HepG2 (cell line): ENCODE data around the gene SLC1A5. TPM values are rescaled to one million over a fixed set of nuclear protein-coding genes. Genes with fewer than 3 reads are reported as not detected.

Source experiments
- AKAP8 ChIP-seq: sonication (generic); formaldehyde crosslinking; IDR thresholded peaks from 2 replicates; pipeline ENCODE4 v1.5.1; 2020; ENCODE audit warnings: mild to moderate bottlenecking, missing genetic modification reagents
- BCL6 ChIP-seq: IDR thresholded peaks from 2 replicates; pipeline ENCODE4 v1.6.1; 2016; ENCODE audit warnings: missing genetic modification reagents, missing compliant biosample characterization
- BRD4 ChIP-seq: sonication (generic); formaldehyde crosslinking; IDR thresholded peaks from 2 replicates; pipeline ENCODE4 v1.4.0; 2020; ENCODE audit warnings: missing genetic modification reagents
- CEBPB ChIP-seq: IDR thresholded peaks from 2 replicates; pipeline ENCODE4 v1.6.1; 2011; ENCODE audit warnings: low read depth, low read length, improper control_type of control experiment, borderline replicate concordance
- DMAP1 ChIP-seq: IDR thresholded peaks from 2 replicates; pipeline ENCODE4 v1.6.1; 2016
- HNRNPUL1 ChIP-seq: fragments of 200-400 bp; formaldehyde crosslinking; IDR thresholded peaks from 2 replicates; pipeline ENCODE4 v1.6.1; 2017; ENCODE audit warnings: low read depth, mild to moderate bottlenecking, low read length, moderate library complexity
- NFKBIZ ChIP-seq: IDR thresholded peaks from 2 replicates; pipeline ENCODE4 v1.6.1; 2018; ENCODE audit warnings: missing genetic modification reagents, missing compliant biosample characterization
- PHF21A ChIP-seq: sonication (generic); formaldehyde crosslinking; IDR thresholded peaks from 2 replicates; pipeline ENCODE4 v1.5.0; 2020; ENCODE audit warnings: mild to moderate bottlenecking, missing genetic modification reagents
- RBFOX2 ChIP-seq: fragments of 200-400 bp; formaldehyde crosslinking; IDR thresholded peaks from 2 replicates; pipeline ENCODE4 v1.6.1; 2017; ENCODE audit warnings: low read depth, mild to moderate bottlenecking, low read length
- SKI ChIP-seq: fragments of 450-650 bp; IDR thresholded peaks from one replicate; pipeline ENCODE4 v1.6.1; 2018; ENCODE audit warnings: mild to moderate bottlenecking; ENCODE audit not compliant: partially characterized antibody
- SMAD3 ChIP-seq: sonication (generic); formaldehyde crosslinking; IDR thresholded peaks from 2 replicates; pipeline ENCODE4 v1.4.0; 2020; ENCODE audit warnings: missing genetic modification reagents
- ZBTB1 ChIP-seq: sonication (generic); formaldehyde crosslinking; IDR thresholded peaks from 2 replicates; pipeline ENCODE4 v1.4.0; 2020; ENCODE audit warnings: missing genetic modification reagents, borderline replicate concordance
- ZFP41 ChIP-seq: sonication (generic); formaldehyde crosslinking; IDR thresholded peaks from 2 replicates; pipeline ENCODE4 v1.4.0; 2020; ENCODE audit warnings: mild to moderate bottlenecking, missing genetic modification reagents, borderline replicate concordance
- ZMYM2 ChIP-seq: sonication (generic); formaldehyde crosslinking; IDR thresholded peaks from 2 replicates; pipeline ENCODE4 v1.8.0; 2022; ENCODE audit warnings: mild to moderate bottlenecking, missing genetic modification reagents
- ZNF136 ChIP-seq: sonication (generic); formaldehyde crosslinking; IDR thresholded peaks from 2 replicates; pipeline ENCODE4 v1.8.1; 2022; ENCODE audit warnings: low read depth, mild to moderate bottlenecking, moderate library complexity, missing genetic modification reagents
- ZNF317 ChIP-seq: sonication (generic); formaldehyde crosslinking; IDR thresholded peaks from 2 replicates; pipeline ENCODE4 v1.5.0; 2020; ENCODE audit warnings: mild to moderate bottlenecking, missing genetic modification reagents
- ZNF337 ChIP-seq: sonication (generic); formaldehyde crosslinking; IDR thresholded peaks from 2 replicates; pipeline ENCODE4 v1.5.1; 2020; ENCODE audit warnings: missing genetic modification reagents, low read depth, mild to moderate bottlenecking, borderline replicate concordance
- ZNF547 ChIP-seq: sonication (generic); formaldehyde crosslinking; IDR thresholded peaks from 2 replicates; pipeline ENCODE4 v1.5.1; 2020; ENCODE audit warnings: mild to moderate bottlenecking, missing genetic modification reagents
- ZNF619 ChIP-seq: sonication (generic); formaldehyde crosslinking; IDR thresholded peaks from 2 replicates; pipeline ENCODE4 v1.4.0; 2020; ENCODE audit warnings: mild to moderate bottlenecking, missing genetic modification reagents
- ZNF652 ChIP-seq: IDR thresholded peaks from 2 replicates; pipeline ENCODE4 v1.6.1; 2016; ENCODE audit warnings: low read depth, borderline replicate concordance
- polyA plus RNA-seq, 8 experiments: library from polyadenylated mRNA; depleted of rRNA in 3 of 8; stranded (reverse) in 7 of 8; unstranded in 1 of 8; fragments of >200 nt; fragmentation: Illumina TruSeq in 4 of 8; extraction: Trizol in 4 of 8; gene quantifications; 2 replicates each; pipeline versions ENCODE4 v1.2.1 to v1.2.3, GENCODE V29; 2011 to 2016; ENCODE audit warnings: low read depth in 4 of 8, missing spikeins in 1 of 8, mixed read lengths in 1 of 8; ENCODE audit not compliant: insufficient read depth in 1 of 8
- total RNA-seq, 5 experiments: library from RNA; depleted of rRNA; stranded (reverse); fragments of >200 nt; fragmentation: Illumina TruSeq; extraction: Trizol; gene quantifications; 2 replicates each; pipeline ENCODE4 v1.2.3, GENCODE V29; 2016; ENCODE audit warnings: low read depth in 1 of 5
- TF ChIP-seq, protein P1 (sequence below): sonication (generic); formaldehyde crosslinking; IDR thresholded peaks from 2 replicates; pipeline ENCODE4 v1.9.0; 2021; ENCODE audit warnings: mild to moderate bottlenecking, missing genetic modification reagents
- TF ChIP-seq, protein P2 (sequence below): sonication (generic); formaldehyde crosslinking; IDR thresholded peaks from 2 replicates; pipeline ENCODE4 v1.9.0; 2021; ENCODE audit warnings: missing genetic modification reagents, mild to moderate bottlenecking, borderline replicate concordance

SLC1A5 gene
- total and polyA plus RNA-seq, 2 of the 13 experiments (the other 11 are each of a cell fraction or from before 2014, with no cell fraction given): 120 to 159 TPM

DNA sequence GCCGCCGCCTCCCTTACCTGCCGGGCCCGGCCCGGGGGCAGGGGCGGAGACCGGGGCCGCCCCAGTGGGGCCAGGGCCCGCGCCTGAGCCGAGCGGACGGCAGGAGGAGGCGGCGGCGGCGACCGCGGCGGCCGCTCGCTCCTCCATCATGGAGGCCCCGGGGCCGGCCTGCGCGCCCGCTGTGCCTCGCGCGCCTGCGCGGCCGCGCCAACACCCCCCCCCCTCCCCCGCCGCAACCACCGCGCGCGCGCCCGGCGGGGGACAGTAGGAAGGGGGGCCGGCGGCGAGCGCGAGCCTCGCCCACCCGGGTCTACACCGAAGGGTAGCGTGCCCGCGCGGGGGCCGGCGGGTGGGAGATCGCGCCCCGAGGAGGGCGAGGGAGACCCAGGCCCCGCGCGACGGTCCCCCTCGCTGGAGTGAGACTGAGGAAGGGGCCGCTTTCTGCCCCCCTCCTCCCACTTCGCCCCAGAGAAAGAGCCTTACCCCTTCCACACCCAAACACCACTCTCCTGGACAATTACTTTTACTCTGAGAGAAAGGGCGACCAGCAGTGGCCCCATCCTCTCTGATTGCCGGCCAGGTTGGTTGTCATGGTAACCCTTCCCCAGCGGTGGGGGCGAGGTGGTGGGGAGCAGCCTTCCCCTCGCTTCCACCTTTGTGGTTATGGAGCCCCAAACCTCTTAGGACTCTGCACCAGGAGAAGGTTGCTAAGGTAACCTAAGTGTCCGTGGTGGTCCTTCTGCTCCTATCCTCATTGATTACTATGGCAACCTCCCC, 41.9 kb downstream of the SLC1A5 start, which contains the start of gene STRN4 (continued):
- TF ChIP-seq ZMYM2 (CRISPR knock-in tag): no peak
- no peak for TF ChIP-seq DMAP1 (CRISPR knock-in tag)
- TF ChIP-seq ZNF337 (CRISPR knock-in tag): no peak
- TF ChIP-seq CEBPB: no peak
- no peak for TF ChIP-seq SKI
- no peak for TF ChIP-seq ZBTB1 (CRISPR knock-in tag)
- TF ChIP-seq ZNF136 (CRISPR knock-in tag): no peak
- TF ChIP-seq ZNF317 (CRISPR knock-in tag): no peak
- no peak for TF ChIP-seq NFKBIZ (CRISPR knock-in tag)
- TF ChIP-seq AKAP8 (CRISPR knock-in tag): no peak
- TF ChIP-seq HNRNPUL1: no peak
- peak; percentile 57 for TF ChIP-seq RBFOX2
- TF ChIP-seq BRD4: no peak
- TF ChIP-seq, protein P1, sequence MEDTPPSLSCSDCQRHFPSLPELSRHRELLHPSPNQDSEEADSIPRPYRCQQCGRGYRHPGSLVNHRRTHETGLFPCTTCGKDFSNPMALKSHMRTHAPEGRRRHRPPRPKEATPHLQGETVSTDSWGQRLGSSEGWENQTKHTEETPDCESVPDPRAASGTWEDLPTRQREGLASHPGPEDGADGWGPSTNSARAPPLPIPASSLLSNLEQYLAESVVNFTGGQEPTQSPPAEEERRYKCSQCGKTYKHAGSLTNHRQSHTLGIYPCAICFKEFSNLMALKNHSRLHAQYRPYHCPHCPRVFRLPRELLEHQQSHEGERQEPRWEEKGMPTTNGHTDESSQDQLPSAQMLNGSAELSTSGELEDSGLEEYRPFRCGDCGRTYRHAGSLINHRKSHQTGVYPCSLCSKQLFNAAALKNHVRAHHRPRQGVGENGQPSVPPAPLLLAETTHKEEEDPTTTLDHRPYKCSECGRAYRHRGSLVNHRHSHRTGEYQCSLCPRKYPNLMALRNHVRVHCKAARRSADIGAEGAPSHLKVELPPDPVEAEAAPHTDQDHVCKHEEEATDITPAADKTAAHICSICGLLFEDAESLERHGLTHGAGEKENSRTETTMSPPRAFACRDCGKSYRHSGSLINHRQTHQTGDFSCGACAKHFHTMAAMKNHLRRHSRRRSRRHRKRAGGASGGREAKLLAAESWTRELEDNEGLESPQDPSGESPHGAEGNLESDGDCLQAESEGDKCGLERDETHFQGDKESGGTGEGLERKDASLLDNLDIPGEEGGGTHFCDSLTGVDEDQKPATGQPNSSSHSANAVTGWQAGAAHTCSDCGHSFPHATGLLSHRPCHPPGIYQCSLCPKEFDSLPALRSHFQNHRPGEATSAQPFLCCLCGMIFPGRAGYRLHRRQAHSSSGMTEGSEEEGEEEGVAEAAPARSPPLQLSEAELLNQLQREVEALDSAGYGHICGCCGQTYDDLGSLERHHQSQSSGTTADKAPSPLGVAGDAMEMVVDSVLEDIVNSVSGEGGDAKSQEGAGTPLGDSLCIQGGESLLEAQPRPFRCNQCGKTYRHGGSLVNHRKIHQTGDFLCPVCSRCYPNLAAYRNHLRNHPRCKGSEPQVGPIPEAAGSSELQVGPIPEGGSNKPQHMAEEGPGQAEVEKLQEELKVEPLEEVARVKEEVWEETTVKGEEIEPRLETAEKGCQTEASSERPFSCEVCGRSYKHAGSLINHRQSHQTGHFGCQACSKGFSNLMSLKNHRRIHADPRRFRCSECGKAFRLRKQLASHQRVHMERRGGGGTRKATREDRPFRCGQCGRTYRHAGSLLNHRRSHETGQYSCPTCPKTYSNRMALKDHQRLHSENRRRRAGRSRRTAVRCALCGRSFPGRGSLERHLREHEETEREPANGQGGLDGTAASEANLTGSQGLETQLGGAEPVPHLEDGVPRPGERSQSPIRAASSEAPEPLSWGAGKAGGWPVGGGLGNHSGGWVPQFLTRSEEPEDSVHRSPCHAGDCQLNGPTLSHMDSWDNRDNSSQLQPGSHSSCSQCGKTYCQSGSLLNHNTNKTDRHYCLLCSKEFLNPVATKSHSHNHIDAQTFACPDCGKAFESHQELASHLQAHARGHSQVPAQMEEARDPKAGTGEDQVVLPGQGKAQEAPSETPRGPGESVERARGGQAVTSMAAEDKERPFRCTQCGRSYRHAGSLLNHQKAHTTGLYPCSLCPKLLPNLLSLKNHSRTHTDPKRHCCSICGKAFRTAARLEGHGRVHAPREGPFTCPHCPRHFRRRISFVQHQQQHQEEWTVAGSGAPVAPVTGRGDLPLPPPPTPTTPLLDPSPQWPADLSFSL: no peak
- no peak for TF ChIP-seq ZNF547 (CRISPR knock-in tag)
- no peak for TF ChIP-seq ZFP41 (CRISPR knock-in tag)
- TF ChIP-seq BCL6 (CRISPR knock-in tag): no peak
- TF ChIP-seq, protein P2, sequence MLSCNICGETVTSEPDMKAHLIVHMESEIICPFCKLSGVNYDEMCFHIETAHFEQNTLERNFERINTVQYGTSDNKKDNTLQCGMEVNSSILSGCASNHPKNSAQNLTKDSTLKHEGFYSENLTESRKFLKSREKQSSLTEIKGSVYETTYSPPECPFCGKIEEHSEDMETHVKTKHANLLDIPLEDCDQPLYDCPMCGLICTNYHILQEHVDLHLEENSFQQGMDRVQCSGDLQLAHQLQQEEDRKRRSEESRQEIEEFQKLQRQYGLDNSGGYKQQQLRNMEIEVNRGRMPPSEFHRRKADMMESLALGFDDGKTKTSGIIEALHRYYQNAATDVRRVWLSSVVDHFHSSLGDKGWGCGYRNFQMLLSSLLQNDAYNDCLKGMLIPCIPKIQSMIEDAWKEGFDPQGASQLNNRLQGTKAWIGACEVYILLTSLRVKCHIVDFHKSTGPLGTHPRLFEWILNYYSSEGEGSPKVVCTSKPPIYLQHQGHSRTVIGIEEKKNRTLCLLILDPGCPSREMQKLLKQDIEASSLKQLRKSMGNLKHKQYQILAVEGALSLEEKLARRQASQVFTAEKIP (CRISPR knock-in tag): no peak
- no peak for TF ChIP-seq ZNF652
- TF ChIP-seq PHF21A (CRISPR knock-in tag): no peak
- TF ChIP-seq ZNF619 (CRISPR knock-in tag): no peak
- no peak for TF ChIP-seq SMAD3 (CRISPR knock-in tag)
